Pulmonary artery endothelial cell (primary cell): ENCODE measurements around the gene FMN2. TPM values are rescaled to one million over a fixed set of nuclear protein-coding genes. Genes with fewer than 3 reads are reported as not detected.
"Not testable (repeated sequence)": the region's sequence is repeated elsewhere in the genome, so short reads cannot be mapped to it uniquely, and the experiment has no call there.

ENCODE experiments used
- DNase-seq: peaks from one replicate; pipeline ENCODE4 v3.0.0-alpha.2; 2011; ENCODE audit warnings: low read depth, low spot score
- total RNA-seq: library from RNA; depleted of rRNA; stranded (reverse); fragments of >200 nt; gene quantifications from 2 replicates; pipeline ENCODE4 v1.2.3, GENCODE V29; 2014

FMN2 gene
- total RNA-seq, 1 donor from 2014 or later: not detected

DNA sequence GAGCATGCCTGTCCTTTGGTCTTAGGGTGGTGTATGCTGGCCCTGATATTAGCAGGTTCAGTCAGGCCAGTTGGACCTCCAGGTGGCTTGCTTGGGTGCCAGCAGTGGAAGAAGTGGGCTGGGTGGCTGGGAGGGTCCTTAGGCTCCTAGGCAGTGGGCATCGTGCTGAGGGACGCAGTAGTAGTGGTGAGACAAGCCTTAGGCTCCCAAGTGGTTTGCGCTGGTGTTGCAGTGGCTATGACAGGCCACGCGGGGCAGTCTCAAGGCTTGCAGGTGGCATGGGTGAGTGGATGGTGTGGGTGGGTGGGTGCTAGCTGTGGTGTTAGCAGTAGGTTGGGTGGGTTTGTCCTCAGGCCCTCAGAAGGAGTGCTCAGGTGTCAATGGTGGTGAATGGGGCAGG, 162.3 kb downstream of the FMN2 start:
- DNase-seq: no peak

- no peak for DNase-seq
Measured at GRCh38 chr1:240254778-240255291, 163.2 kb downstream of the FMN2 start.

DNA sequence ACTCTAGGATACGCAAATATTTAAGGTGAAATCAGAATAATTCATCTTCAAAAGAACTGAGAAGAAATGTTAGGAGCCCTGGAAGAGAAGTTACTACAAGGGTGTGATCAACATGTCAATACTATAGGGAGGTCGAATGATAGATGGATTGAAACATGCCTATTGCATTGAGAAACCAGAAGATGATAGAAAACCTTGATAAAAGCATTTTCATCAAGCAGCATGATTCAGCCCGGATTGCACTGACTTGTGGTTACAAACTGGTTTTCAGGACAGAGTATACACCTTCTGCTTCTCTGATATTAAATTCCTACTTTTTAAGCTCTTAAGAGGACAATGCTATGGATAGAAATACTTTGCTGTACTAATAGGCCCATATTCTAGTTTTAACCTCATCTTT, 164.2 kb downstream of the FMN2 start:
- DNase-seq: no peak

- no peak for DNase-seq
Measured at GRCh38 chr1:240256836-240257503, 165.3 kb downstream of the FMN2 start.

DNA sequence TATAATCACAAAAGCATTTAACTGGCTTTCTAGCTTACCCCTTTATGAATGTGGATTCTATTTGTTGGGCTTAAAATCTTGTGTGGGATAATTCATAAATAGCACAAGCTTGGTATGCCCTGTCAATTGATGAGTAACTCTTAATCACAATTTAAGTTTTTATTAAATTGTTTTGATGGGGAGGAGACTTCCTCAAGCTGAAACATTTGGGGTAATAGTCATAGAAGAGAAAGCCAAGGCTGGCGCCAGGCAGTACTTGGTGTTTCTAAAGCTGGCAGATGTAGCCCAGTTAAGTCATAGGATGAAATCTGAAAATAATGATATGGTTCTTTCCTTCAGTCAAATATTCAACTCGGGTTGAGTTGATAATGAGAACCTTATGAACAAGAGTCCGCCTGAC, 167.2 kb downstream of the FMN2 start:
- no peak for DNase-seq

- DNase-seq: not testable (repeated sequence)
Measured at GRCh38 chr1:240264494-240264893, 172.8 kb downstream of the FMN2 start.

DNA sequence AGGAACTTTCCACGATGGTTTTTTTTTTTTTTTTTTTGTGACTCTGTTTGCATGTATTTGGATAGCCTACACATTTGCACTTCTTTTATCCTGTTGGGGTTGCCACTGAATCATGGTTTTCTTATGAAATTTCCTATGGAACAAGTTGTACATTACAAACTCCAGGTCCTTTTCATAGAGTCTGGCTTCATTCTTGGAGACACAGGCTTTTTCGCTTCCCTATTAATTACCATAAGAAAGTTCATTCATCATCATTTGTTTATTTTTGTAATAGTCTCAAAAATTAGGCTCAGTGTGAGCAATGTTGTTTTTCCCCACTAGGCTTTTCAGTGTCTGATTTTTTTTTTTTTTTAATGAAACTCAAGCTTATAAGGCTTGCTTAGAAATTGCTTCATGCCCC, 179.4 kb downstream of the FMN2 start:
- no peak for DNase-seq

GRCh38 chr1:240274569-240274968, 182.9 kb downstream of the FMN2 start:
- DNase-seq: no peak

DNA sequence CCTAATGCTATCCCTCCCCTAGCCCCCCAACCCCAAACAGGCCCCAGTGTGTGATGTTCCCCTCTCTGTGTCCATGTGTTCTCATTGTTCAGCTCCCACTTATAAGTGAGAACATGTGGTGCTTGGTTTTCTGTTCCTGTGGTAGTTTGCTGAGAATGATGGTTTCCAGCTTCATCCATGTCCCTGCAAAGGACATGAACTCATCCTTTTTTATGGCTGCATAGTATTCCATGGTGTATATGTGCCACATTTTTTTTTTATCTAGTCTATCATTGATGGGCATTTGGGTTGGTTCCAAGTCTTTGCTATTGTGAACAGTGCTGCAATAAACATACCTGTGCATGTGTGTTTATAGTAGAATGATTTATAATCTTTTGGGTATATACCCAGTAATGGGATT, 183.5 kb downstream of the FMN2 start:
- DNase-seq: not testable (repeated sequence)

GRCh38 chr1:240278082-240278481, 186.4 kb downstream of the FMN2 start:
- DNase-seq: no peak

DNA sequence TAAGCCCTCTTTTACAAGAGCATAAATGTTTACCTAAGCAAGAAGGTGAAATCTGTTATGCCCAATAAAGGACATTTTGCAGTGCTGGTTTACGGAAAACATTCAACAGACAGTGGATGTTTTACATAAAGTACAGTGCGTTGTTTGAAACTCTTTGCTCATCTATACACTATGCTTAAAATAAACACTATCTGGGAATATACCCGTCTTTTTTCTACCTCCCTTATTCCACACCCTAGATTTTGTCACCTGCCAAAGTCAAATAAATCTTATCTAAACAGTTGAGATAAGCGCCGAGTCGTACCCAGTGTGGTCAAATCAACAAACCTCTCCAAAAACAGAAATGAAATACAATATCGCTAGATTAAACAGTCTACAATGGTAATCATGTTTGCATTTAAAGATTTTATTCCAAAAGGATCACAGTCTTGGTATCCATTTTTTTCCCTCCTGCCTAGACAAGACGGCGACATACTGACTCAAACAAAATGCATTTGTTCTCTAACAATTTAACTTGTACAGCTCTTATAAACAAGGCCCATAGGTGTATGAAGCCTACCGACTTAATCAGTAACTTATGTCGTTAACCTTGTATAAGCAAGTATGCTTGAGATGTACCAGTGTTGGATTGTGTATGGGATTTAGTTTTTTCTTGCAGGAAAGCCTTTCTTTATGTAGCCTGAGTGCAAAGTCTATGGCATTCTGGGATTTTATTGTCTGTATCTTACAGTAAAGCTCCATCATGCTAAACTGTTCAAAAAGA, 189.1 kb downstream of the FMN2 start:
- no peak for DNase-seq

GRCh38 chr1:240282061-240282830, 190.6 kb downstream of the FMN2 start:
- DNase-seq: no peak

DNA sequence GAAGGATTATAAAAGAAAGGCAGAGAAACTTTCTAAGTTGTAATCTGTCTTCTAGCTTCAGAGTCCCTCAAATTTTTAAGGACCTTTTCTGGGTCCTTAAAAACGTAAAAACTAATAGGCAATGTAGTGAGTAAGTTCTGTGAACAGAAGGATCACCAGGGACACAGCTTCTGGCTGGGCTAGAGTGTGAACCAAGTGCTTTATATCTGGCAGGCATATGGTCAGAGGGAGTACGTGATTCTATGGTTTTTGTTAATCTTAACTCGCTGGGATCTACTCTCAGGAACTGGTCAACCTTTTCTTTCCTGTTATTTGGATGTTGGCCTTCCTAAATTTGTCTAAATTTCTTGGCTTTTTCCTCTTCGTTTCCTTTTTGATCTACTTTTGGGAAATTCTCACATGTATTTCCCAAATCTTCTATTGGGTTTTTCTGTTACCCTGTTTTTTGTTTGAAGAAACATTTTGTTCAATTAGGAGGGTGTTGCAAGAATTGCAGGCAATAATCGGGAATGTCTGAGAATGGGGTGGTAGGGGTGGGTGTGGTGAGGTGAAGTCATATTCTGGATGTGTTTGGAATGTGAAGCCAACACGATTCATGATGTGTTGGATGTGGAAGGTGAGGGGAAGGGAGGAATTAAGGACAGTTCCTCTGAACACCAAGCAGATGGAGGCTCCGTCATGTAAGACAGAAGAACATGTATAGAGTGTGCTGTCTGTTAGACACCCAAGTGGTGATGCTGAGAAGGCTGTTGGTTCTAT, 193.2 kb downstream of the FMN2 start:
- no peak for DNase-seq

DNA sequence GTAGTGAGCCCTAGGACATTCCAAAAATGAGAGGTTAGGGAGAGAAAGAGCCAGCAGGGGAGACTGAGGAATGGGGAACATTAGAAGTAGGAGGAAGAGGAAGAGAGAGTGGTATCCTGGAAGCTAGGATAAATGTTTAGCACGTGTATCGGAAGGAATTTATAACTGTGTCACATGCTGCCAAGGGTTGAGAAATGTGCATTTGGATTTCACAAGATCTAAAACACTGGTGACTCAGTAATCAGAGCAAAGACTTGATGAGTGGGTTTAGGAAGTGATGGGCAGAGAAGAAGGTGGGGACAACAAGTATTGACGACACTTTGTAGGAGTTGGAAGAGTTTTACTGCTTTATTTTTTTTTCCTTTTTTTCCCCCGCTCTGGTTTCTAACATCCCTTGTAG, 193.9 kb downstream of the FMN2 start:
- DNase-seq: no peak

DNA sequence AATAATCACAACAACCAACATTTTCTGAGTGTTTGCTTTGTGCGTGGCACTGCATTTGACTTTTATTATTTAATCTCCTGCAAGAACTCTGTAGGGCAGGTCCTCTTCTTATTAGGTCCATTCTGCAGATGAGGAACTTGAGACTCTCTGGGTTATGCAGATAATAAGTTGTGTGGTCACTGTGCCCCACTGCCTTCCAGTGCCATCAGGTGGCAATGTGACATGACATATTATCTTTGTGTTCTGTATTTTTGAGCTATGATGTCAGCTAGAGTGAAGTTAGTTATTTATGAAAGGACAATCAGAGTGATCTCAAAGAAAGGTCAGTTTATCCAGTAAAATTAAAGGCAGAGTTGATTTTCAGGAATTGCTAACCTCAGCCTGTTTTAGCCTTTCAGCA, 196.0 kb downstream of the FMN2 start:
- no peak for DNase-seq

- DNase-seq: no peak
Measured at GRCh38 chr1:240293706-240294105, 202.0 kb downstream of the FMN2 start.

DNA sequence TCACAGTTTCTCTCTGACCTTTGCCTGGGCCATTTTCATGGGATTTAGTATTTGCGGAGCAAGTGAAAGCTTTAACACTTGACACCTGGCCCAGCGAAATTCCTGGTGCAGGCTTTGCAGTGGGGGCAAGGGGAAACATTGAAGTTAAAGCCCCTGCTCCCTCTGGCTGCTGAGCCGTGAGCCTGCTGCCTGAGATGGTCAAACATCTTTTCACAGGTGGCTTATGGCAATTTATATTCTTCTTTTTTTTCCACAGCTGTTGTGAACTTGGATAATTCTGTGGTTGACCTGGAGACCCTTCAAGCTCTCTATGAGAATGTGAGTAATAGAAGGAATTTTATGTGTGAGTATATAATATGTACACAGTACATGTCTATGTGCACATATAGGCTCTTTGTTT, 202.9 kb downstream of the FMN2 start:
- no peak for DNase-seq

DNA sequence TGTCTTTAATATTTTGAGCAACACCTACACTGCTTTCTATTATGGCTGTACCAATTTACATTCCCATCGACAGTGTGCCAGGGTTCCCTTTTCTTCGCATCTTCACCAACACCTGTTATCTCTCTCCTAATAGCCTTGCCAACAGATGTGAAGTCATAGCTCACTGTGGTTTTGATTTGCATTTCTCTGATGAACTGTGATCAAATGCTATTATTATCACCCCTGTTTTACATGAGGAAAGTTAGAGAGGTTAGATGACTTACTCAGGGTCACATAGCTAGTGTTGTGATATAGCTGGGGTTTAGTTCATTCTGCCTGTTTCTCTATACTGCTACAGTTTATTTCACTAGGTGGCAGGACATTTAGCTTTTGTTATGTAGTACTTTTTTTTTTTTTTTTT, 204.1 kb downstream of the FMN2 start:
- no peak for DNase-seq

- no peak for DNase-seq
Measured at GRCh38 chr1:240304466-240304865, 212.8 kb downstream of the FMN2 start.

- no peak for DNase-seq
Measured at GRCh38 chr1:240306673-240307072, 215.0 kb downstream of the FMN2 start.

DNA sequence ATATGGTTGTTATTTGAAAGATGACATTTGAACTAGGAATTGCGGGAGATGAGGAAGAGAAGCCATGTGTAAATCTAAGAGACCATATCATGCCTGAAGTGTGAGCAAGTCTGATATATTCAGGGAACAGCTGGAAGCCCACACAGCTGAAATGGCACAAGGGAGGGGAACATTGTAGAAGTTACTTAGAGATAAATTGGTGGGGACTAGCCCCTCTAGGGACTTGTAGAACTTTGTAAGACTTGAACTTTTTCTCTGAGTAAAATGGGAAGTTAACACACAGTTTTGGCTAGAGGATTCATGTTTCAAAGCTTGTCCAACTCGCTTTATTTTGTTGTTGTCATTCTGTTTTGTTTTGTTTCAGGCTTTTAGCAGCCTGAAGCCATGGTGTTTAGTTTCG, 216.4 kb downstream of the FMN2 start:
- DNase-seq: no peak
